Caco-2 (cell line): ENCODE measurements around the gene NUFIP2. TPM values are rescaled to one million over a fixed set of nuclear protein-coding genes. Genes with fewer than 3 reads are reported as not detected.

Experiments used
- BruUV-seq: library from RNA; stranded (reverse); fragments of 400-500 nt; replicated peaks from 2 replicates; lab custom pipeline; 2021; lab: Mats Ljungman, UMichigan
- CTCF ChIA-PET: fragments of 300-600 bp; sonication (Branson Sonifier 250); formaldehyde crosslinking; loops from one replicate; lab custom pipeline; 2022; ENCODE audit warnings: antibody characterized with exemption; lab: Charles Lee
- POLR2A ChIA-PET: fragments of 300-600 bp; sonication (Branson Sonifier 250); formaldehyde crosslinking; loops from one replicate; lab custom pipeline; 2022; ENCODE audit warnings: antibody characterized with exemption; lab: Charles Lee
- DNase-seq, 2 experiments: peaks; one replicate each; pipeline versions ENCODE4 v3.0.0 to v3.0.0-alpha.2; 2020 to 2022
- H3K27me3 ChIP-seq: replicated peaks from 2 replicates; pipeline ENCODE4 v1.6.0; 2011; ENCODE audit warnings: low read length; ENCODE audit not compliant: control insufficient read depth, insufficient read depth
- H3K36me3 ChIP-seq: 2 replicates; pipeline ENCODE4 v1.5.1; 2011; ENCODE audit warnings: low read length; ENCODE audit not compliant: control insufficient read depth, insufficient read depth
- H3K4me1 ChIP-seq: fragments of 250-450 bp; sonication (Bioruptor Pico); 2 replicates; pipeline ENCODE4 v1.5.1; 2020; ENCODE audit warnings: mild to moderate bottlenecking
- H3K4me3 ChIP-seq: 2 replicates; pipeline ENCODE4 v1.5.1; 2011; ENCODE audit warnings: low read depth, mild to moderate bottlenecking, control low read depth, low read length
- H3K9me3 ChIP-seq: fragments of 250-450 bp; sonication (Bioruptor Pico); 2 replicates; pipeline ENCODE4 v1.5.1; 2020; ENCODE audit warnings: mild to moderate bottlenecking, moderate library complexity
- H3K27ac Mint-ChIP-seq: one replicate; pipeline ENCODE4 v1.8.0; 2022; ENCODE audit warnings: mixed read lengths; ENCODE audit not compliant: unreplicated experiment
- H3K27me3 Mint-ChIP-seq: one replicate; pipeline ENCODE4 v1.8.0; 2022; ENCODE audit warnings: mixed read lengths; ENCODE audit not compliant: insufficient read depth, unreplicated experiment
- H3K36me3 Mint-ChIP-seq: one replicate; pipeline ENCODE4 v1.8.0; 2022; ENCODE audit warnings: mild to moderate bottlenecking, mixed read lengths; ENCODE audit not compliant: insufficient read depth, unreplicated experiment
- H3K4me1 Mint-ChIP-seq: one replicate; pipeline ENCODE4 v1.8.0; 2022; ENCODE audit warnings: low read depth, mixed read lengths; ENCODE audit not compliant: unreplicated experiment
- H3K4me3 Mint-ChIP-seq: one replicate; pipeline ENCODE4 v1.8.0; 2022; ENCODE audit warnings: mild to moderate bottlenecking, moderate library complexity, mixed read lengths; ENCODE audit not compliant: unreplicated experiment
- H3K9me3 Mint-ChIP-seq: one replicate; pipeline ENCODE4 v1.8.0; 2022; ENCODE audit warnings: mixed read lengths; ENCODE audit not compliant: unreplicated experiment
- intact Hi-C: fragments of 100-400 bp; cut with micrococcal nuclease; formaldehyde crosslinking; loops from one replicate; pipeline ENCODE4 v1.10.0; 2022; ENCODE audit not compliant: unreplicated experiment
- total RNA-seq: library from RNA; stranded (reverse); gene quantifications from 2 replicates; pipeline ENCODE4 v1.2.3, GENCODE V29; 2022
- TF ChIP-seq, protein P1 (sequence below), 2 experiments: fragments of 200-600 bp in 1 of 2; IDR thresholded peaks; 1 replicate in 1 of 2; 2 replicates in 1 of 2; pipeline versions ENCODE4 v1.5.1 to v1.8.0; 2011 to 2022; ENCODE audit warnings: antibody characterized with exemption in 1 of 2, control low read depth in 1 of 2, inconsistent platforms in 1 of 2, low read depth in 1 of 2, low read length in 1 of 2, mild to moderate bottlenecking in 1 of 2, moderate library complexity in 1 of 2; ENCODE audit not compliant: insufficient read depth in 1 of 2, severe bottlenecking in 1 of 2, unreplicated experiment in 1 of 2

NUFIP2 gene
- total RNA-seq, 1 experiment from 2014 or later: 114 TPM

DNA sequence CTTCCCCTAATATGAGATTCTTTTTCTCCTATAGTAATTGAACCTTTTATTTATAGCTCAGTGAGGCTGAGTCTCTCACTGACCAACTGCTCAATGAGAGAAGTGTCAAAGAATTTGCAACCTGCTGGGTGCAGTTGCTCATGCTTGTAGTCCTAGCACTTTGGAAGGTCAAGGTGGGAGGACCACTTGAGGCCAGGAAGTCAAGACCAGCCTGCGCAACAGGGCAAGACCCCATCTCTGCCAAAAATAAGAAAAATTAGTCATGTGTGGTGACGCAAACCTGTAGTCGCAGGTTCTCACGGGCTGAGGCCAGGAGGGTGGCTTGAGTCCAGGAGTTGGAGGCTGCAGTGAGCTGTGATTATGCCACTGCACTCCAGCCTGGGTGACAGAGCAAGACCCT is 78.2 kb downstream of the NUFIP2 start:
- ChIA-PET POLR2A (no interaction called here), CTCF (interaction anchor here (0.5 to 1.4 kb wide), 4 partner anchors 21 to 505 kb away, joined by 3 to 5 read pairs (median 3); no protein-coding TSS in a partner anchor)
- H3K27ac Mint-ChIP-seq: no peak overlapping the region
- H3K4me3 Mint-ChIP-seq: no peak overlapping the region
- H3K4me1 Mint-ChIP-seq: peaks cover 7% of the 10 kb centered on the region
- Histone ChIP-seq H3K9me3 (no peaks in the 10 kb centered on the region), H3K4me3 (no peak overlapping the region), H3K4me1 (peaks cover 10% of the 10 kb centered on the region; the same call in 1 of the 2 replicates), H3K36me3 (no peaks in the 10 kb centered on the region), H3K27me3 (no peaks in the 10 kb centered on the region)
- no peaks in the 10 kb centered on the region for H3K36me3 Mint-ChIP-seq
- intact Hi-C loops: loop anchor here (5.0 kb wide), 1 partner anchor 33 kb away; the partner anchor contains the start of gene MYO18A
- BruUV-seq: no TSS peak
- no peaks in the 10 kb centered on the region for H3K27me3 Mint-ChIP-seq
- no peaks in the 10 kb centered on the region for H3K9me3 Mint-ChIP-seq
- DNase-seq: no peak
- TF ChIP-seq, protein P1, sequence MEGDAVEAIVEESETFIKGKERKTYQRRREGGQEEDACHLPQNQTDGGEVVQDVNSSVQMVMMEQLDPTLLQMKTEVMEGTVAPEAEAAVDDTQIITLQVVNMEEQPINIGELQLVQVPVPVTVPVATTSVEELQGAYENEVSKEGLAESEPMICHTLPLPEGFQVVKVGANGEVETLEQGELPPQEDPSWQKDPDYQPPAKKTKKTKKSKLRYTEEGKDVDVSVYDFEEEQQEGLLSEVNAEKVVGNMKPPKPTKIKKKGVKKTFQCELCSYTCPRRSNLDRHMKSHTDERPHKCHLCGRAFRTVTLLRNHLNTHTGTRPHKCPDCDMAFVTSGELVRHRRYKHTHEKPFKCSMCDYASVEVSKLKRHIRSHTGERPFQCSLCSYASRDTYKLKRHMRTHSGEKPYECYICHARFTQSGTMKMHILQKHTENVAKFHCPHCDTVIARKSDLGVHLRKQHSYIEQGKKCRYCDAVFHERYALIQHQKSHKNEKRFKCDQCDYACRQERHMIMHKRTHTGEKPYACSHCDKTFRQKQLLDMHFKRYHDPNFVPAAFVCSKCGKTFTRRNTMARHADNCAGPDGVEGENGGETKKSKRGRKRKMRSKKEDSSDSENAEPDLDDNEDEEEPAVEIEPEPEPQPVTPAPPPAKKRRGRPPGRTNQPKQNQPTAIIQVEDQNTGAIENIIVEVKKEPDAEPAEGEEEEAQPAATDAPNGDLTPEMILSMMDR (IDR thresholded peaks at IDR 0.05; ENCODE audit: insufficient read depth in 1 of 2, low read depth in 1 of 2, low read length in 1 of 2, severe bottlenecking in 1 of 2, unreplicated experiment in 1 of 2): no peak

DNA sequence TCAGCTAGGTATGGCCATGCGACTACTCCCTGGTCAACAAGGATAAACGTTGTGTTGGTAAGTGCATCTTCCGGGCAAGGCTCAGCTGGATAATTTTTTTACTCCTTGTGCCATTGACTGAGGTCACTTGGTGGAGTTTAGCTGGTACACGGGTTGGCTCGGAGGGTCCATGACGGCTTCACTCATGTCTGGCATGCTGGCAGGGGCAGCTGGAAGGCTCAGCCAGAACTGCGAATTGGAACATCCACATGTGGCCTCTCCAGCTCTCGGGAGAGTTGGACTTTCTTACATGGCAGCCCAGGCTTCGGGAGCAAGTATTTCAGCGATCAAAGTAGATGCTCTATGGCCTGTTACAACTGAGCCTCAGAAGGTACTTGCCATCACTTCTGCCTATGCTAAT is 78.8 kb downstream of the NUFIP2 start:
- peaks cover 10% of the 10 kb centered on the region; the same call in 1 of the 2 replicates for H3K4me1 ChIP-seq
- intact Hi-C loops: loop anchor here (5.0 kb wide), 1 partner anchor 33 kb away; the partner anchor contains the start of gene MYO18A
- H3K36me3 ChIP-seq: no peaks in the 10 kb centered on the region
- H3K27ac Mint-ChIP-seq: no peak overlapping the region
- ChIA-PET POLR2A (no interaction called here), CTCF (interaction anchor here (0.6 to 1.4 kb wide), 3 partner anchors 21 to 98 kb away, joined by 3 to 5 read pairs (median 4); no protein-coding TSS in a partner anchor)
- H3K36me3 Mint-ChIP-seq: no peaks in the 10 kb centered on the region
- H3K27me3 Mint-ChIP-seq: no peaks in the 10 kb centered on the region
- H3K9me3 ChIP-seq: no peaks in the 10 kb centered on the region
- no peak for DNase-seq
- no peak overlapping the region for H3K4me3 Mint-ChIP-seq
- H3K4me1 Mint-ChIP-seq: peaks cover 7% of the 10 kb centered on the region
- no TSS peak for BruUV-seq
- H3K9me3 Mint-ChIP-seq: no peaks in the 10 kb centered on the region
- TF ChIP-seq, protein P1 (IDR thresholded peaks at IDR 0.05; ENCODE audit: insufficient read depth in 1 of 2, low read depth in 1 of 2, low read length in 1 of 2, severe bottlenecking in 1 of 2, unreplicated experiment in 1 of 2): no peak
- H3K4me3 ChIP-seq: no peak overlapping the region
- no peaks in the 10 kb centered on the region for H3K27me3 ChIP-seq

DNA sequence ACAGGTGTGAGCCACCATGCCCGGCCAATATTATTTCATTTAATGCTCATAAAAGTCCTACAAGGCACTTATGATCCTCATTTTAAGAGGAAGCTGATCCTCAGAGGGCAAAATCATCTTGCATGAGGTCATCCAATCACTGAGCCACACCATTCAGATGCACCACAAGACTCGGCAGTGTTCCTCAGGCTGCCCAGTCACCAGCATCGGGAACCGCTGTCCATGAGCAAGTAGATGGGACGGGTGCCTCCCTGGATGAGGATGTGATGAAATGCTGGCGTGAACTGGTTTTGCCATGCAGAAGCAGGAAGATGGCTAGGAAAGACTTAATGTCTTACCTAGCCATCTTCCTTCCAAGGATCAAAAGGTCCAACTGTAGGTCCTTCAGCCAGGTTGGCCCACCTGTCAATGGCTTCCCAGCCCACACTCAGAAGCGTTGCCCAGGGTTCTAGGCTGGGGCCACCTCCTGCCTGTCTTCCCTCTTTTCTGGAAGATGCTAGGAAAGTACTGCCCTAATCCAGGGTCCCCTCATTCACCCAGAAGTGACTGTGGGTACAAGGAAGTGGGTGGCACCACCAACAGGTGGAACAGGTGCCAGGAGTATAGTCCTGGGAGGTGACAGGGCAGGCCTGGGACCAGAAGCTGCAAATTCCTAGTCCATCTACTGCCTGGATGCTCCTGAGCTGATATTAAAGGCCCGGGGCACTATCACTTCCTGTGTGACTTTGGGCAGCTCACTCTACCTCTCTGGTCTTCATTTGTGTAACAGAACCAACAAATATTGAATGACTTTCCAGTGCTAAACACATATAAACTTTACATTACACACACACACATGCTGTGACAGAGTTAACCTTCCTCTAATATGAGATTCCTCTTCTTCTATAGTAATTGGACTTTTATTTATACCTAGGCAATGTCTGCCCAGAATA is 79.5 kb downstream of the NUFIP2 start:
- H3K27ac Mint-ChIP-seq: no peak overlapping the region
- no peak for DNase-seq
- no TSS peak for BruUV-seq
- no peaks in the 10 kb centered on the region for H3K36me3 Mint-ChIP-seq
- intact Hi-C loops: loop anchor here (5.0 kb wide), 1 partner anchor 32 kb away; the partner anchor contains the start of gene MYO18A
- Histone ChIP-seq H3K36me3 (no peaks in the 10 kb centered on the region), H3K27me3 (no peaks in the 10 kb centered on the region), H3K4me3 (no peak overlapping the region), H3K4me1 (peaks cover 5% of the 10 kb centered on the region; the same call in 1 of the 2 replicates), H3K9me3 (no peaks in the 10 kb centered on the region)
- ChIA-PET CTCF (interaction anchor here (0.7 to 1.4 kb wide), 2 partner anchors 90 to 97 kb away, joined by 3 to 4 read pairs; no protein-coding TSS in a partner anchor), POLR2A (no interaction called here)
- H3K27me3 Mint-ChIP-seq: no peaks in the 10 kb centered on the region
- H3K4me1 Mint-ChIP-seq: peaks cover 3% of the 10 kb centered on the region
- TF ChIP-seq, protein P1 (IDR thresholded peaks at IDR 0.05; ENCODE audit: insufficient read depth in 1 of 2, low read depth in 1 of 2, low read length in 1 of 2, severe bottlenecking in 1 of 2, unreplicated experiment in 1 of 2): no peak
- H3K4me3 Mint-ChIP-seq: no peak overlapping the region
- no peaks in the 10 kb centered on the region for H3K9me3 Mint-ChIP-seq
